IPS-20b (cell line): Measurements from ENCODE around the gene RASIP1.
"Not testable (repeated sequence)": the region's sequence is repeated elsewhere in the genome, so short reads cannot be mapped to it uniquely, and the experiment has no call there.

ENCODE experiments used
- H3K27ac ChIP-seq: one replicate; pipeline ENCODE4 v1.5.1; 2013; ENCODE audit warnings: low read length
- H3K27me3 ChIP-seq: 2 replicates; pipeline ENCODE4 v1.6.1; 2013; ENCODE audit warnings: mild to moderate bottlenecking, low read length, inconsistent platforms; ENCODE audit not compliant: insufficient read depth
- H3K36me3 ChIP-seq: 2 replicates; pipeline ENCODE4 v1.6.1; 2013; ENCODE audit warnings: low read depth, mild to moderate bottlenecking, inconsistent platforms, low read length, moderate library complexity; ENCODE audit not compliant: insufficient read depth
- H3K4me1 ChIP-seq: 2 replicates; pipeline ENCODE4 v1.6.1; 2013; ENCODE audit warnings: mild to moderate bottlenecking, control low read depth, inconsistent platforms, low read length, moderate library complexity; ENCODE audit not compliant: insufficient read depth
- H3K4me3 ChIP-seq: 2 replicates; pipeline ENCODE4 v1.5.1; 2013; ENCODE audit warnings: mild to moderate bottlenecking, low read length, inconsistent platforms
- H3K9ac ChIP-seq: 2 replicates; pipeline ENCODE4 v1.6.1; 2013; ENCODE audit warnings: low read depth, mild to moderate bottlenecking, inconsistent platforms, low read length, moderate library complexity
- H3K9me3 ChIP-seq: 2 replicates; pipeline ENCODE4 v1.6.1; 2013; ENCODE audit warnings: mild to moderate bottlenecking, low read depth, low read length, inconsistent platforms; ENCODE audit not compliant: insufficient read depth

Gene RASIP1

GRCh38 chr19:48695743-48696352, 44.6 kb downstream of the RASIP1 start, which contains the start of gene FUT2:
Gene FUT2 (plus strand): TSS chr19:48695971. CDS start chr19:48702957, 6,986 bp downstream.
- H3K27me3 ChIP-seq, result peaks cover 18% of the 10 kb centered on the region
- no peaks in the 10 kb centered on the region for H3K9me3 ChIP-seq
- no peaks in the 10 kb centered on the region for H3K36me3 ChIP-seq
- H3K27ac ChIP-seq, result no peak within 1 kb of the TSS
- H3K4me3 ChIP-seq, result peak within 1 kb of the TSS; percentile 93
- peak within 1 kb of the TSS; percentile 81; the same call in 1 of the 2 replicates for H3K9ac ChIP-seq
- no peaks in the 10 kb centered on the region for H3K4me1 ChIP-seq

- not testable (repeated sequence) for H3K36me3 ChIP-seq, H3K27ac ChIP-seq, H3K4me1 ChIP-seq, H3K4me3 ChIP-seq, H3K9me3 ChIP-seq, H3K9ac ChIP-seq
- peaks cover 18% of the 10 kb centered on the region for H3K27me3 ChIP-seq
Measured at GRCh38 chr19:48693629-48694028, 46.8 kb downstream of the RASIP1 start.

- Histone ChIP-seq H3K27ac (no peak overlapping the region), H3K9ac (no peak overlapping the region), H3K27me3 (no peaks in the 10 kb centered on the region), H3K4me1 (no peaks in the 10 kb centered on the region), H3K4me3 (no peak overlapping the region), H3K9me3 (no peaks in the 10 kb centered on the region), H3K36me3 (no peaks in the 10 kb centered on the region)
Measured at GRCh38 chr19:48689449-48689848, 51.0 kb downstream of the RASIP1 start.

GRCh38 chr19:48687776-48688175, 52.6 kb downstream of the RASIP1 start:
- no peak overlapping the region for H3K4me3 ChIP-seq
- no peak overlapping the region for H3K9ac ChIP-seq
- no peaks in the 10 kb centered on the region for H3K9me3 ChIP-seq
- no peaks in the 10 kb centered on the region for H3K4me1 ChIP-seq
- no peak overlapping the region for H3K27ac ChIP-seq
- H3K36me3 ChIP-seq, result no peaks in the 10 kb centered on the region
- no peaks in the 10 kb centered on the region for H3K27me3 ChIP-seq

- H3K9ac ChIP-seq, H3K36me3 ChIP-seq, H3K27me3 ChIP-seq, H3K27ac ChIP-seq, H3K4me1 ChIP-seq, H3K9me3 ChIP-seq, H3K4me3 ChIP-seq: not testable (repeated sequence)
Measured at GRCh38 chr19:48686637-48687036, 53.8 kb downstream of the RASIP1 start.

- Histone ChIP-seq H3K4me1 (no peaks in the 10 kb centered on the region), H3K27ac (no peak overlapping the region), H3K36me3 (no peaks in the 10 kb centered on the region), H3K9me3 (no peaks in the 10 kb centered on the region), H3K4me3 (no peak overlapping the region), H3K27me3 (no peaks in the 10 kb centered on the region), H3K9ac (no peak overlapping the region)
Measured at GRCh38 chr19:48686088-48686487, 54.3 kb downstream of the RASIP1 start.

GRCh38 chr19:48685583-48685982, 54.8 kb downstream of the RASIP1 start:
- H3K9me3 ChIP-seq, result no peaks in the 10 kb centered on the region
- H3K27me3 ChIP-seq, result no peaks in the 10 kb centered on the region
- no peak overlapping the region for H3K27ac ChIP-seq
- H3K9ac ChIP-seq, result no peak overlapping the region
- H3K4me1 ChIP-seq, result no peaks in the 10 kb centered on the region
- H3K36me3 ChIP-seq, result no peaks in the 10 kb centered on the region
- H3K4me3 ChIP-seq, result no peak overlapping the region

- Histone ChIP-seq H3K27ac (no peak overlapping the region), H3K36me3 (no peaks in the 10 kb centered on the region), H3K4me3 (no peak overlapping the region), H3K4me1 (no peaks in the 10 kb centered on the region), H3K27me3 (no peaks in the 10 kb centered on the region), H3K9me3 (no peaks in the 10 kb centered on the region), H3K9ac (no peak overlapping the region)
Measured at GRCh38 chr19:48683349-48683748, 57.1 kb downstream of the RASIP1 start.

GRCh38 chr19:48681127-48681470, 59.3 kb downstream of the RASIP1 start:
- Histone ChIP-seq H3K4me1 (no peaks in the 10 kb centered on the region), H3K4me3 (no peak overlapping the region), H3K9ac (no peak overlapping the region), H3K27me3 (no peaks in the 10 kb centered on the region), H3K36me3 (no peaks in the 10 kb centered on the region), H3K9me3 (no peaks in the 10 kb centered on the region), H3K27ac (no peak overlapping the region)

- H3K9ac ChIP-seq, result no peak overlapping the region
- no peaks in the 10 kb centered on the region for H3K36me3 ChIP-seq
- H3K9me3 ChIP-seq, result no peaks in the 10 kb centered on the region
- H3K27me3 ChIP-seq, result no peaks in the 10 kb centered on the region
- H3K27ac ChIP-seq, result no peak overlapping the region
- H3K4me3 ChIP-seq, result no peak overlapping the region
- no peaks in the 10 kb centered on the region for H3K4me1 ChIP-seq
Measured at GRCh38 chr19:48680436-48681126, 59.8 kb downstream of the RASIP1 start.

- not testable (repeated sequence) for H3K27me3 ChIP-seq, H3K9me3 ChIP-seq, H3K4me1 ChIP-seq, H3K27ac ChIP-seq, H3K4me3 ChIP-seq, H3K36me3 ChIP-seq, H3K9ac ChIP-seq
Measured at GRCh38 chr19:48680006-48680405, 60.4 kb downstream of the RASIP1 start.

GRCh38 chr19:48678201-48678600, 62.2 kb downstream of the RASIP1 start:
- Histone ChIP-seq H3K9ac (no peak overlapping the region), H3K4me3 (no peak overlapping the region), H3K27ac (no peak overlapping the region), H3K9me3 (no peaks in the 10 kb centered on the region), H3K4me1 (peaks cover 14% of the 10 kb centered on the region; the same call in 1 of the 2 replicates), H3K36me3 (no peaks in the 10 kb centered on the region), H3K27me3 (peaks cover 19% of the 10 kb centered on the region)
